RWPE2 (cell line): ENCODE data around the gene RSPRY1.

Source experiments
- ATAC-seq: fragments of 200-7000 bp; cut with Tn5 transposase; 3 replicates; pipeline ENCODE4 v1.9.1; 2021; ENCODE audit warnings: low read depth
- DNase-seq: peaks from one replicate; pipeline ENCODE4 v3.0.0-alpha.2; 2020; ENCODE audit warnings: low spot score
- H3K27ac ChIP-seq: fragments of 450-650 bp; 2 replicates; pipeline ENCODE4 v1.5.1; 2017; ENCODE audit warnings: mild to moderate bottlenecking; ENCODE audit not compliant: poor library complexity, severe bottlenecking
- H3K27me3 ChIP-seq: fragments of 250-450 bp; sonication (Bioruptor Pico); 2 replicates; pipeline ENCODE4 v1.5.1; 2021; ENCODE audit warnings: mild to moderate bottlenecking, moderate library complexity; ENCODE audit not compliant: insufficient read depth, poor library complexity, severe bottlenecking
- H3K36me3 ChIP-seq: fragments of 250-450 bp; sonication (Bioruptor Pico); 2 replicates; pipeline ENCODE4 v1.5.1; 2020; ENCODE audit warnings: low read depth, mild to moderate bottlenecking, moderate library complexity
- H3K4me1 ChIP-seq: fragments of 250-450 bp; sonication (Bioruptor Pico); 2 replicates; pipeline ENCODE4 v1.5.1; 2021; ENCODE audit warnings: mild to moderate bottlenecking, moderate library complexity; ENCODE audit not compliant: insufficient read depth, poor library complexity, severe bottlenecking
- H3K4me3 ChIP-seq: fragments of 250-450 bp; sonication (Bioruptor Pico); 2 replicates; pipeline ENCODE4 v1.5.1; 2021; ENCODE audit warnings: mild to moderate bottlenecking, moderate library complexity; ENCODE audit not compliant: severe bottlenecking
- H3K9me3 ChIP-seq: fragments of 250-450 bp; sonication (Bioruptor Pico); 2 replicates; pipeline ENCODE4 v1.5.1; 2021; ENCODE audit warnings: mild to moderate bottlenecking, moderate library complexity; ENCODE audit not compliant: severe bottlenecking
- CTCF ChIP-seq: fragments of 450-650 bp; IDR thresholded peaks from one replicate; pipeline ENCODE4 v1.5.1; 2017; ENCODE audit warnings: mild to moderate bottlenecking, moderate library complexity; ENCODE audit not compliant: poor library complexity, severe bottlenecking

RSPRY1 gene

GRCh38 chr16:57252148-57252721, 66.1 kb downstream of the RSPRY1 start:
- no peak for TF ChIP-seq CTCF
- H3K9me3 ChIP-seq = no peaks in the 10 kb centered on the region
- no peak overlapping the region for H3K27ac ChIP-seq
- H3K4me3 ChIP-seq = no peak overlapping the region
- no peaks in the 10 kb centered on the region for H3K27me3 ChIP-seq
- H3K36me3 ChIP-seq = peaks cover 92% of the 10 kb centered on the region
- DNase-seq (no peak), ATAC-seq (no peak)
- peaks cover 10% of the 10 kb centered on the region for H3K4me1 ChIP-seq

DNA sequence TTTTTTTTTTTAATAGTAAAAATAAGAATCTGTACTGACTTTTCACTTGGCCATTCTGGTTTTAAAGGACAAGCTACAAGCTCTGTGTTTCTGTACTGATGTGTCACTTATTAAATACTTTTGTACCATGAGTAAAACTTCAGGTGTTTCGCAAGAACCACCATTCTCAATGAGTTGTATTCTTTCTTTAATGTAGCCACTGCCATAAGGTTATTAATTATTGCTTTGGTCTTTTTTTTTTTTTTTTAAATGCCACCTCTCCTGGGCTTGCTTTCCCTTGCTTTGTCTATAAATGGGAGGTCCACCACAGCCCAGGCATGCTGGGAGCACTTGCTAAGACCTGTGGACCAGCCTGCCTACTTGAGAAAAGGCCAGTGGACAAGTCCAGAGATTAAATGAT, 67.3 kb downstream of the RSPRY1 start:
- no peak for ATAC-seq
- Histone ChIP-seq H3K4me1 (peaks cover 10% of the 10 kb centered on the region), H3K4me3 (no peak overlapping the region), H3K9me3 (no peaks in the 10 kb centered on the region), H3K27ac (no peak overlapping the region), H3K36me3 (peaks cover 95% of the 10 kb centered on the region), H3K27me3 (no peaks in the 10 kb centered on the region)
- no peak for TF ChIP-seq CTCF
- no peak for DNase-seq

DNA sequence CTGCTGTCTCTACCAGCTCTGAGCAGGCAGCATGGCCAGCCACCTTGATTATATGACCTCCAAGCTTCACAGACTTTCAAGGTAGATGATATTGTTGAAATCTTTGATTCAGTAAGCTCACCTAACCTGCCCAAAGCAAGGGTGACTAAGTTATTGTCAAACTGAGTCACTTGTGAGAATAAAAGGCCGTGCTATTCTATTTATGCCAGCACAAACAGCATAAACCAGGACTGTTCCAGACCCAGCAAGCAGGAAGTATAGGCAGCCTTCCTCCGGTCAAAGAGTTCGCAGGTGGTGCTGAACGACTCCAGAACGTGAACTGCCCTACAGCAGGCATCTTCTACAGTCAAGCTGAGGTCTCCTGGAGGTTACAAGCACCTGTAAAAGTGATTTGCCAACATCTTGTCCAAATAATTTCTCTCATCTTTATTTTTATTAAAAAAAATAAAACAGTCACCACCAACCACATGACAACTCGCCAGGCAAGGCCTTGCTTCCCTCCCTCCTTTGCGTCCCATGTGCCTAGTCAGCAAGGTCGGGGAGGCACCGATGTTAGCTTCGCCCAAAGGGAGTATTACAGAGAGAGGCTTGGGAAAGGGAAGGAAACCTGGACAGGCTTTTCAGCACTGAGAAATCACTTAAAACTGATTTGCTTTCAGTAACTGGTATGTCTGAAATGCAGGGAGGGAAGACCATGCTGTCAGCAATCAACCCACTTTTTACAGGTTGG, 69.7 kb downstream of the RSPRY1 start:
- Histone ChIP-seq H3K27ac (peak overlapping the region; percentile 47), H3K27me3 (no peaks in the 10 kb centered on the region), H3K9me3 (no peaks in the 10 kb centered on the region), H3K4me3 (no peak overlapping the region), H3K4me1 (peaks cover 20% of the 10 kb centered on the region), H3K36me3 (peaks cover 78% of the 10 kb centered on the region)
- DNase-seq (no peak), ATAC-seq (peak; percentile 68)
- TF ChIP-seq CTCF = no peak

- ATAC-seq (no peak), DNase-seq (peak; percentile 10)
- TF ChIP-seq CTCF = no peak
- Histone ChIP-seq H3K27ac (peak overlapping the region; percentile 47), H3K27me3 (no peaks in the 10 kb centered on the region), H3K4me1 (peaks cover 24% of the 10 kb centered on the region), H3K36me3 (peaks cover 76% of the 10 kb centered on the region), H3K4me3 (no peak overlapping the region), H3K9me3 (no peaks in the 10 kb centered on the region)
These were observed 70.7 kb downstream of the RSPRY1 start for GRCh38 chr16:57256601-57257395.
